H1 (cell line): Measurements from ENCODE around the gene VNN1. TPM values are rescaled to one million over a fixed set of nuclear protein-coding genes. Genes with fewer than 3 reads are reported as not detected.

ENCODE experiments used
- CTCF ChIA-PET: fragments of 300-600 bp; sonication (Branson Sonifier 250); formaldehyde crosslinking; loops from one replicate; lab custom pipeline; 2021; ENCODE audit not compliant: partially characterized antibody; lab: Charles Lee
- POLR2A ChIA-PET: fragments of 300-600 bp; sonication (Branson Sonifier 250); formaldehyde crosslinking; loops from one replicate; lab custom pipeline; 2021; ENCODE audit warnings: inconsistent platforms; ENCODE audit not compliant: partially characterized antibody; lab: Charles Lee
- DNase-seq, 2 experiments: peaks; one replicate each; pipeline versions ENCODE4 v3.0.0 to v3.0.0-alpha.2; 2010 to 2022; ENCODE audit warnings: low spot score in 2 of 2, low read depth in 1 of 2, mixed read lengths in 1 of 2
- FAIRE-seq: peaks from 2 replicates; lab custom pipeline; 2011; peaks lifted over from hg19 to GRCh38; lab: Jason Lieb, UNC
- H2AFZ ChIP-seq: 2 replicates; pipeline ENCODE4 v1.8.1; 2012; ENCODE audit warnings: low read length, inconsistent platforms
- H2AK5ac ChIP-seq: 2 replicates; pipeline ENCODE4 v1.6.1; 2013; ENCODE audit warnings: low read depth, low read length
- H2BK120ac ChIP-seq: replicated peaks from 2 replicates; pipeline ENCODE3; 2013; ENCODE audit warnings: low read depth, low read length, inconsistent platforms
- H2BK12ac ChIP-seq: 2 replicates; pipeline ENCODE4 v1.6.1; 2013; ENCODE audit warnings: low read depth, low read length
- H2BK15ac ChIP-seq: 2 replicates; pipeline ENCODE4 v1.6.1; 2013; ENCODE audit warnings: low read length
- H2BK20ac ChIP-seq: 2 replicates; pipeline ENCODE4 v1.6.1; 2013; ENCODE audit warnings: low read length
- H2BK5ac ChIP-seq: 2 replicates; pipeline ENCODE4 v1.6.1; 2013; ENCODE audit warnings: low read depth, low read length
- H3K14ac ChIP-seq: 2 replicates; pipeline ENCODE4 v1.6.1; 2013; ENCODE audit warnings: inconsistent platforms; ENCODE audit not compliant: insufficient read length
- H3K18ac ChIP-seq: 2 replicates; pipeline ENCODE4 v1.6.1; 2013; ENCODE audit warnings: low read length; ENCODE audit errors: extremely low read depth
- H3K23ac ChIP-seq: 2 replicates; pipeline ENCODE4 v1.6.1; 2013; ENCODE audit warnings: inconsistent platforms; ENCODE audit not compliant: insufficient read length
- H3K23me2 ChIP-seq: 2 replicates; pipeline ENCODE4 v1.6.1; 2013; ENCODE audit warnings: low read depth, low read length
- H3K27ac ChIP-seq: 2 replicates; pipeline ENCODE4 v1.6.1; 2011; ENCODE audit warnings: low read depth, low read length, inconsistent platforms
- H3K27me3 ChIP-seq, 4 experiments: replicated peaks in 1 of 4; 1 replicate in 1 of 4; 2 replicates in 3 of 4; pipeline versions ENCODE4 v1.6.1 to v1.8.1; 2011 to 2013; ENCODE audit warnings: low read length in 3 of 4, mild to moderate bottlenecking in 3 of 4, inconsistent platforms in 2 of 4, mixed read lengths in 2 of 4, moderate library complexity in 1 of 4; ENCODE audit not compliant: control insufficient read depth in 3 of 4, insufficient read depth in 3 of 4; ENCODE audit errors: extremely low read depth in 1 of 4
- H3K36me3 ChIP-seq, 4 experiments: 2 replicates each; pipeline versions ENCODE4 v1.6.1 to v1.8.1; 2011 to 2013; ENCODE audit warnings: mild to moderate bottlenecking in 4 of 4, low read length in 3 of 4, moderate library complexity in 2 of 4, control low read depth in 1 of 4, inconsistent platforms in 1 of 4; ENCODE audit not compliant: insufficient read depth in 4 of 4, control insufficient read depth in 2 of 4
- H3K4ac ChIP-seq: replicated peaks from 2 replicates; pipeline ENCODE3; 2013; ENCODE audit warnings: low read length, low read depth, mixed read lengths, inconsistent platforms; ENCODE audit not compliant: insufficient read length
- H3K4me1 ChIP-seq, 4 experiments: replicated peaks in 1 of 4; 1 replicate in 1 of 4; 2 replicates in 3 of 4; pipeline versions ENCODE4 v1.6.1 to v1.8.1; 2011 to 2013; ENCODE audit warnings: low read length in 3 of 4, inconsistent platforms in 2 of 4, mixed read lengths in 1 of 4; ENCODE audit not compliant: insufficient read depth in 4 of 4, control insufficient read depth in 3 of 4
- H3K4me2 ChIP-seq, 2 experiments: 2 replicates each; pipeline versions ENCODE4 v1.6.1 to v1.8.1; 2011 to 2013; ENCODE audit warnings: low read depth in 2 of 2, low read length in 2 of 2, control low read depth in 1 of 2, inconsistent platforms in 1 of 2, mild to moderate bottlenecking in 1 of 2; ENCODE audit not compliant: insufficient read depth in 1 of 2
- H3K4me3 ChIP-seq, 4 experiments: fragments of 200-600, 300-600 bp in 1 of 4; sonication (generic), shearing (Covaris generic), sonication (Bioruptor Twin) in 1 of 4; 2 replicates each; pipeline versions ENCODE4 v1.5.1 to v1.8.1; 2011 to 2016; ENCODE audit warnings: low read length in 4 of 4, low read depth in 3 of 4, control low read depth in 2 of 4, inconsistent platforms in 2 of 4, mild to moderate bottlenecking in 2 of 4, mixed read lengths in 1 of 4, moderate library complexity in 1 of 4; ENCODE audit not compliant: insufficient read depth in 2 of 4; ENCODE audit errors: extremely low read depth in 1 of 4
- H3K56ac ChIP-seq: replicated peaks from 2 replicates; pipeline ENCODE3; 2013; ENCODE audit warnings: low read depth, mild to moderate bottlenecking, mixed read lengths, low read length, inconsistent platforms; ENCODE audit not compliant: insufficient read length
- H3K79me1 ChIP-seq: 2 replicates; pipeline ENCODE4 v1.6.1; 2013; ENCODE audit warnings: low read depth, low read length, control low read depth
- H3K79me2 ChIP-seq, 2 experiments: 2 replicates each; pipeline versions ENCODE4 v1.6.1 to v1.8.1; 2012 to 2013; ENCODE audit warnings: low read length in 2 of 2, mild to moderate bottlenecking in 2 of 2, inconsistent platforms in 1 of 2; ENCODE audit not compliant: insufficient read depth in 2 of 2, control insufficient read depth in 1 of 2
- H3K9ac ChIP-seq, 4 experiments: replicated peaks in 1 of 4; 1 replicate in 1 of 4; 2 replicates in 3 of 4; pipeline versions ENCODE4 v1.6.1 to v1.8.1; 2011 to 2013; ENCODE audit warnings: low read depth in 3 of 4, low read length in 3 of 4, control low read depth in 2 of 4, mild to moderate bottlenecking in 2 of 4, moderate library complexity in 2 of 4, inconsistent platforms in 1 of 4; ENCODE audit errors: extremely low read depth in 1 of 4
- H3K9me3 ChIP-seq, 2 experiments: 2 replicates each; pipeline versions ENCODE4 v1.6.1 to v1.8.1; 2012 to 2013; ENCODE audit warnings: mild to moderate bottlenecking in 2 of 2, moderate library complexity in 2 of 2, control low read depth in 1 of 2, inconsistent platforms in 1 of 2, low read depth in 1 of 2, low read length in 1 of 2, mixed read lengths in 1 of 2; ENCODE audit not compliant: insufficient read depth in 2 of 2
- H4K20me1 ChIP-seq, 2 experiments: replicated peaks in 1 of 2; 2 replicates each; pipeline versions ENCODE3 to v1.8.1; 2011 to 2013; ENCODE audit warnings: inconsistent platforms in 2 of 2, low read length in 2 of 2, mild to moderate bottlenecking in 1 of 2; ENCODE audit not compliant: insufficient read depth in 2 of 2, control insufficient read depth in 1 of 2
- H4K5ac ChIP-seq: 2 replicates; pipeline ENCODE4 v1.6.1; 2013; ENCODE audit warnings: low read length, low read depth, mixed read lengths, inconsistent platforms; ENCODE audit not compliant: insufficient read length
- H4K8ac ChIP-seq: 2 replicates; pipeline ENCODE4 v1.8.0; 2013; ENCODE audit warnings: mild to moderate bottlenecking, moderate library complexity, low read length, inconsistent platforms; ENCODE audit not compliant: insufficient read depth; ENCODE audit errors: extremely low read depth
- H4K91ac ChIP-seq: replicated peaks from 2 replicates; pipeline ENCODE3; 2013; ENCODE audit warnings: low read length, mixed read lengths, inconsistent platforms; ENCODE audit not compliant: insufficient read length
- BACH1 ChIP-seq: IDR thresholded peaks from 2 replicates; pipeline ENCODE4 v1.6.1; 2012; ENCODE audit warnings: low read length, improper control_type of control experiment
- BRCA1 ChIP-seq: IDR thresholded peaks from 2 replicates; pipeline ENCODE4 v1.6.1; 2012; ENCODE audit warnings: low read depth, low read length, improper control_type of control experiment
- EZH2 ChIP-seq: fragments of 200-600 bp; sonication (generic); IDR thresholded peaks from 2 replicates; pipeline ENCODE4 v1.7.1; 2012; ENCODE audit warnings: low read depth, mild to moderate bottlenecking, moderate library complexity, low read length, inconsistent platforms; ENCODE audit not compliant: severe bottlenecking
- JUN ChIP-seq: IDR thresholded peaks from 2 replicates; pipeline ENCODE4 v1.6.1; 2011; ENCODE audit warnings: low read depth, mild to moderate bottlenecking, improper control_type of control experiment, low read length
- NRF1 ChIP-seq: IDR thresholded peaks from 2 replicates; pipeline ENCODE4 v1.6.1; 2011; ENCODE audit warnings: mild to moderate bottlenecking, low read depth, low read length, improper control_type of control experiment
- SIX5 ChIP-seq: IDR thresholded peaks from 2 replicates; pipeline ENCODE4 v1.6.1; 2011; ENCODE audit warnings: mild to moderate bottlenecking, low read depth, low read length
- TBP ChIP-seq: IDR thresholded peaks from 2 replicates; pipeline ENCODE4 v1.6.1; 2011; ENCODE audit warnings: low read depth, low read length, improper control_type of control experiment
- WGBS, 2 experiments: shearing (Covaris generic) in 1 of 2; methylation state at CpG; one replicate each; pipeline versions ENCODE4 v1.1.6 to v1.1.7; 2013 to 2015; ENCODE audit warnings: low lambda C conversion rate in 2 of 2, mixed read lengths in 2 of 2, inconsistent platforms in 1 of 2, low coverage in 1 of 2, missing lambda C conversion rate in 1 of 2; ENCODE audit not compliant: insufficient replicate concordance in 2 of 2, insufficient coverage in 1 of 2, insufficient read length in 1 of 2; ENCODE audit errors: extremely low coverage in 1 of 2, missing lambda C conversion rate in 1 of 2; 5-methylcytosine and 5-hydroxymethylcytosine counted together
- polyA plus RNA-seq, 7 experiments: library from polyadenylated mRNA; depleted of rRNA in 3 of 7; stranded (reverse) in 5 of 7; unstranded in 2 of 7; fragments of >200 nt in 5 of 7; fragments of 200-250 nt in 2 of 7; gene quantifications; 1 replicate in 5 of 7; 2 replicates in 1 of 7; 4 replicates in 1 of 7; pipeline versions ENCODE4 v1.2.1 to v1.2.3, GENCODE V29; 2011 to 2013; ENCODE audit warnings: missing spikeins in 2 of 7, mixed read lengths in 2 of 7
- total RNA-seq: library from RNA; stranded (reverse); fragmentation: NEBNext Ultra II Directional; extraction: Animal tissue kit (Norgen Biotek cat#: 25700); gene quantifications from 2 replicates; pipeline ENCODE4 v1.2.1, GENCODE V29; 2021
- TF ChIP-seq, protein P1 (sequence below): IDR thresholded peaks from 2 replicates; pipeline ENCODE4 v1.6.1; 2012; ENCODE audit warnings: inconsistent platforms

VNN1 gene
- total and polyA plus RNA-seq, 2 of the 8 experiments (the other 6 are each of a cell fraction or from before 2014, with no cell fraction given), result not detected

DNA sequence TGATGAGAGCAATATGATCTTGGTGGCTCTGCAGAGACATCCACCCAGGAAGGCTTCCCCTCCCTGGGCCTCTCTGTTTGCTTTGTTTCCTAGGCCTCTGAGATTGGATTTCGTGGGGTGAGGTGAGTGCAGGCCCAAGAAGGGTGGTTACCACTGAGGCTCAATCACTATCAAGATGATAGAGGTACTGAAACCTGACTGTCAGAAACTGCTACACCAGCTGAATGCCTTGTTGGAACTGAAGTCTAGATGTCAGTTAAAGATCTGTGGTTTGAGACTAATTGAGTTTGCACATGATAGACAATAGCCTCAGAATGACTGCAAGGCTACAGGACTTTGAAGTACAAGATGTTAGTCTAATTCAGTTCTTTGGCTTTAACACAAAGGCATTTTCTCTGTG, 15.2 kb downstream of the VNN1 start:
- Histone ChIP-seq H3K27ac (no peak overlapping the region), H3K9ac (no peak overlapping the region), H2BK15ac (no peak overlapping the region), H3K4me3 (no peak overlapping the region), H4K91ac (no peak overlapping the region), H3K4me1 (no peaks in the 10 kb centered on the region), H3K36me3 (no peaks in the 10 kb centered on the region), H2BK12ac (no peak overlapping the region), H3K14ac (no peak overlapping the region), H2BK120ac (no peak overlapping the region), H3K79me1 (no peaks in the 10 kb centered on the region), H3K18ac (no peak overlapping the region), H2BK20ac (no peak overlapping the region), H4K8ac (no peak overlapping the region), H2BK5ac (no peak overlapping the region), H3K56ac (no peak overlapping the region), H4K20me1 (no peaks in the 10 kb centered on the region), H3K9me3 (no peaks in the 10 kb centered on the region), H2AK5ac (no peak overlapping the region), H3K23ac (no peak overlapping the region), H3K23me2 (no peaks in the 10 kb centered on the region), H3K4me2 (no peak overlapping the region), H2AFZ (no peak overlapping the region), H3K27me3 (no peaks in the 10 kb centered on the region), H3K4ac (no peak overlapping the region), H4K5ac (no peak overlapping the region), H3K79me2 (no peaks in the 10 kb centered on the region)
- WGBS, 2 experiments, result 45% methylated on average over 1 of the region's 1 CpG; no CpG with 5 or more reads in 1 of the 2 experiments
- POLR2A ChIA-PET, result no interaction called here
- no peak for TF ChIP-seq JUN
- TF ChIP-seq, protein P1, sequence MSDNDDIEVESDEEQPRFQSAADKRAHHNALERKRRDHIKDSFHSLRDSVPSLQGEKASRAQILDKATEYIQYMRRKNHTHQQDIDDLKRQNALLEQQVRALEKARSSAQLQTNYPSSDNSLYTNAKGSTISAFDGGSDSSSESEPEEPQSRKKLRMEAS, result no peak
- TF ChIP-seq BACH1, result no peak
- TF ChIP-seq NRF1, result no peak
- TF ChIP-seq TBP, result no peak
- TF ChIP-seq EZH2, result no peak
- no peak for TF ChIP-seq BRCA1
- no peak for TF ChIP-seq SIX5
- no peak for FAIRE-seq
- no peak for DNase-seq
- CTCF ChIA-PET, result interaction anchor here (0.6 to 1.1 kb wide), 2 partner anchors 30 to 768 kb away, joined by 3 to 4 read pairs; no protein-coding TSS in a partner anchor
